Mesodermal cell (in vitro differentiated cells): Measurements from ENCODE around the gene LCAT. TPM values are rescaled to one million over a fixed set of nuclear protein-coding genes. Genes with fewer than 3 reads are reported as not detected.
A peak's percentile ranks its signal among the peaks of the same experiment; 100 is the strongest.

ENCODE experiments used
- H3K27ac ChIP-seq: 2 replicates; pipeline ENCODE4 v1.7.0; 2013; ENCODE audit warnings: mild to moderate bottlenecking, low read depth, low read length, moderate library complexity; ENCODE audit not compliant: severe bottlenecking
- H3K36me3 ChIP-seq: 2 replicates; pipeline ENCODE4 v1.7.1; 2013; ENCODE audit warnings: mild to moderate bottlenecking, low read length, moderate library complexity; ENCODE audit not compliant: control insufficient read depth, insufficient read depth
- H3K4me1 ChIP-seq: one replicate; pipeline ENCODE4 v1.7.1; 2013; ENCODE audit warnings: mild to moderate bottlenecking, low read length; ENCODE audit not compliant: insufficient read depth, control insufficient read depth, poor library complexity, severe bottlenecking
- H3K4me3 ChIP-seq: 2 replicates; pipeline ENCODE4 v1.7.0; 2013; ENCODE audit warnings: low read length, control low read depth, mild to moderate bottlenecking; ENCODE audit not compliant: insufficient read depth, poor library complexity, severe bottlenecking; ENCODE audit errors: extremely low read depth
- H3K9me3 ChIP-seq: 2 replicates; pipeline ENCODE4 v1.7.1; 2013; ENCODE audit warnings: mild to moderate bottlenecking, low read length, moderate library complexity; ENCODE audit not compliant: control insufficient read depth
- WGBS, 2 experiments: methylation state at CpG; one replicate each; pipeline ENCODE4 v1.1.5; 2013; ENCODE audit warnings: missing lambda C conversion rate in 2 of 2; ENCODE audit not compliant: insufficient coverage in 2 of 2; 5-methylcytosine and 5-hydroxymethylcytosine counted together
- polyA plus RNA-seq, 2 experiments: library from polyadenylated mRNA; stranded (reverse); fragments of 50-300 nt; gene quantifications; one replicate each; pipeline ENCODE4 v1.2.3, GENCODE V29; 2013

The LCAT gene, protein sequence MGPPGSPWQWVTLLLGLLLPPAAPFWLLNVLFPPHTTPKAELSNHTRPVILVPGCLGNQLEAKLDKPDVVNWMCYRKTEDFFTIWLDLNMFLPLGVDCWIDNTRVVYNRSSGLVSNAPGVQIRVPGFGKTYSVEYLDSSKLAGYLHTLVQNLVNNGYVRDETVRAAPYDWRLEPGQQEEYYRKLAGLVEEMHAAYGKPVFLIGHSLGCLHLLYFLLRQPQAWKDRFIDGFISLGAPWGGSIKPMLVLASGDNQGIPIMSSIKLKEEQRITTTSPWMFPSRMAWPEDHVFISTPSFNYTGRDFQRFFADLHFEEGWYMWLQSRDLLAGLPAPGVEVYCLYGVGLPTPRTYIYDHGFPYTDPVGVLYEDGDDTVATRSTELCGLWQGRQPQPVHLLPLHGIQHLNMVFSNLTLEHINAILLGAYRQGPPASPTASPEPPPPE
- 22.5 TPM for polyA plus RNA-seq (2013, experiment 1 of 2)
- polyA plus RNA-seq (2013, experiment 2 of 2), result 16.2 TPM

- Histone ChIP-seq H3K4me1 (no peaks in the 10 kb centered on the region), H3K4me3 (no peak within 1 kb of the TSS), H3K9me3 (no peaks in the 10 kb centered on the region), H3K36me3 (peaks cover 94% of the 10 kb centered on the region), H3K27ac (peak within 1 kb of the TSS; percentile 29)
- 87% methylated on average over 18 to 20 of the region's 23 CpGs for WGBS, 2 experiments
Observed at GRCh38 chr16:67943619-67944504, at the start of gene LCAT. LCAT (minus strand) TSS chr16:67944120; CDS start chr16:67944101, 19 bp downstream.

DNA sequence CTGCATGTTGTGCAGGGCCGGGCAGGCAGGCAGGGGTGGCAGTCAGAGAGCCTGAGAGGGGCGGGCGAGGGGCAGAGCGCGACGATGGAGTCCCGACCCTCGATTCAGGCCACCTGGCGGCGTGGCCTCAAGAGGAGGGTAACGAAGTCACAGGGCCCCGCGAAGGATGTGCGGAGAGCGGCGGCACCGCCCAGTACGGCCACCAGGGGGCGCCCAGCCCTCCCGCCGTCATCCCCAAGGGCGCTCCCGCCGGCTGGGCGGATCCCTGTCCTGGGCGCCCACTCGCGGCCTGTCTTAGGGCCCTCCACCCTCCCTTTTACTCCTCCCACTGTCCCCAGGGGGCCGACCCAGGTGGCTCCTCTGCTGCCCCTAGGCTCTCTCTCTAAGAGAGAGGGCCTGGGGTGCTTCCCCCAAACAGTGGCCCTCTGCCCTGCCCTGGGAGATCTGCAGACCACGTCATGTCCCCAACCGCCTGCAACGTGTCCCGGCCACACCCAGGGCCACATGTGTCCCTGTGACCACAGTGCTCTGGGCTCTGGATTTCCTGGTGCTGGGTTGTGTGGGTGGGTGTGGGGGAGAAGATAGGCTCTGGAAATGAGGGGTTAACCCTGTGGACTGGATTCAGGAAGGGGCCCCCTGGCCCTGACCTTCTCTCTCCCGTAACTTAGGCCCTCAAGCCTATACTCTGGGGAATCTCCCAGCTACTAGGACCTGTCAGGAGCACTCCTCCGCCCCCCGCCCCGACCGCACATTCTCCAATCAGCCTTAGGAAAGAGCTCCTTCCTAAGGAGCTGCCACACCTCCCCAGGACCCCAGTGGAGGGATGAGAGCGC lies 49.5 kb upstream of the LCAT start:
- H3K4me1 ChIP-seq, result no peaks in the 10 kb centered on the region
- no peaks in the 10 kb centered on the region for H3K9me3 ChIP-seq
- no peak overlapping the region for H3K4me3 ChIP-seq
- 17 to 29% methylated on average over 26 to 33 of the region's 39 CpGs for WGBS, 2 experiments
- H3K36me3 ChIP-seq, result no peaks in the 10 kb centered on the region
- H3K27ac ChIP-seq, result no peak overlapping the region

DNA sequence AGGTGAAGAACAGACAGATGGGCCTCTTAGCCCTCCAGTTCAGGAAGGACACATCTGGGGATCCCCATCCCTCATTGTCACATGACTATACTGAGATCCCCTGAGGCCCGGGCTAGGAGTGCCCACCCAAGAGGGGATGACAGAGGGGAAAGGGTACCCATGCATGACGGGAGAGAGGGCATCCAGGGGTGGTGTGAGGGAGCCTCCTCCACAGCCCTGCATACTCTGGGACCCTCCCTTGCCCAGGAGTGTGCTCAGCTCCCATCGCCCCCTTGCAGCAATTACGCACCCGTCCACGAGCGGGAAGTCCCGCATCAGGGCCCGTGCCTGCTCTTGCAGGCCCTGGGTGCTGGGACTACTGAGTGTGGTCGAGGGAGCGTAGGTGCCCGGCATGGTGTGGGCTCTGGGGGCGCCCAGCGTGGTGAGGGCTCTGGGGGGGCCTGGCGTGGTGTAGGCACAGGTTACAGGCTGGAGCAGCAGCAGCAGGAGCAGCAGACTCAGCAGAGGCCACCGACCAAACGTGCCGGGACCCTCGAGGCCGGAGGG lies 48.8 kb upstream of the LCAT start:
- no peaks in the 10 kb centered on the region for H3K9me3 ChIP-seq
- no peak overlapping the region for H3K4me3 ChIP-seq
- WGBS, 2 experiments, result 80 to 90% methylated on average over 13 to 15 of the region's 20 CpGs
- H3K27ac ChIP-seq, result no peak overlapping the region
- no peaks in the 10 kb centered on the region for H3K36me3 ChIP-seq
- H3K4me1 ChIP-seq, result no peaks in the 10 kb centered on the region

DNA sequence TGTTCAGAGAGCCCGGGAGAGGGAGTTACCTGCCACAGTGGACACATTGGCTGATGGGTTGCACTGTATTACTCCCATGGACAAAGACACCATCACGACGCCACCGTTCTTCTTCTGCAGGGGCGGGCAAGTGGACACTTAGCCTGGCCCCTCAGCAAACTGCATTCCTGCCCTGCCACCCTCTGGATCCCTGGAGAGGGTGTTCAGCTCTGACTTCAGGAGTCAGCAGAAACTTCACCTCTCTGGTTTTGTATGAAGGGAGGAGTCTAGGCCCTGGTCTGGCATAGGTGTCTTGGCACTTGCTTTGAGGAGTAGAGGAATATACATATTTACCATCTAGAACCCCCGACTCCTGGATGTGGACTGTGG lies 46.1 kb upstream of the LCAT start:
- no peaks in the 10 kb centered on the region for H3K4me1 ChIP-seq
- no peak overlapping the region for H3K27ac ChIP-seq
- no peak overlapping the region for H3K4me3 ChIP-seq
- H3K9me3 ChIP-seq, result no peaks in the 10 kb centered on the region
- no peaks in the 10 kb centered on the region for H3K36me3 ChIP-seq
- 94 to 96% methylated on average over 4 to 5 of the region's 6 CpGs for WGBS, 2 experiments

DNA sequence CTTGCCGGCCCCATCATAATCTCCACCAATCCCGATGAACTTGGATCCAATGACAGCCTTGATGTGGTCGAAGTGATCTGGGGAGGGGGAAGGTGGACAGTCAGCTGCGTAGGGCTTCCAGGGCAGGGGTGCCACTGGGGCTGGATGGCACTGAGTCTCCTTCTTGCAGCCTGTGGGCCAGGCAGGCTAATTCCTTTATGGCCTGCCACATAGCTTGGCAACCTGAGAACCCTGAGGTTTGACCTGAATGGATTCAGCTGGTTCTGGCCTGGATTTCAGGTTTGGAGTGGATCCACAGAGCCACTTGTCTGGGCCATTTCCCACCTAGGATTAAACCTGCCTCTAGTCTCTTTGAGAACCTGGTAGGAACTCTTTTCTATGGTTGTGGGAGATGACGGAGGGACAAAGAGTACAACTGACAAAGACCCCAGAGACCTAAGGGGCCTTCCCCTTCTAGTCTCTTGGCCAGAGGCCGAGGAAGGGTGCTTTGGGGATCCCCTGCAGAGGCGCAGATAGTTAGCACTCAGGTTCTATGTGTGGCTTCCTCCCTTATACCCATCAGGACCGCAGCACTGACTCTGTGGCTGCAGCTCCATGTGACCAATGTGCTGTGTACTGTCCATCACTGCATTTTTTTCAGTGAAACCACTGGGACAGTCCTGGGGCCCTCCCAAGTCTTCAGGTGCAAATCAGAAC lies 45.5 kb upstream of the LCAT start:
- no peaks in the 10 kb centered on the region for H3K4me1 ChIP-seq
- H3K9me3 ChIP-seq, result no peaks in the 10 kb centered on the region
- H3K4me3 ChIP-seq, result no peak overlapping the region
- 75 to 85% methylated on average over 5 to 8 of the region's 8 CpGs for WGBS, 2 experiments
- H3K27ac ChIP-seq, result no peak overlapping the region
- H3K36me3 ChIP-seq, result no peaks in the 10 kb centered on the region

GRCh38 chr16:67988675-67989074 lies 44.8 kb upstream of the LCAT start:
- Histone ChIP-seq H3K36me3 (no peaks in the 10 kb centered on the region), H3K4me3 (no peak overlapping the region), H3K27ac (no peak overlapping the region), H3K4me1 (no peaks in the 10 kb centered on the region), H3K9me3 (no peaks in the 10 kb centered on the region)
- WGBS, 2 experiments, result 82 to 85% methylated on average over 3 of the region's 3 CpGs

- no peaks in the 10 kb centered on the region for H3K9me3 ChIP-seq
- no peaks in the 10 kb centered on the region for H3K36me3 ChIP-seq
- no peaks in the 10 kb centered on the region for H3K4me1 ChIP-seq
- H3K4me3 ChIP-seq, result no peak overlapping the region
- no peak overlapping the region for H3K27ac ChIP-seq
- 91 to 95% methylated on average over 11 of the region's 11 CpGs for WGBS, 2 experiments
Observed at GRCh38 chr16:67987460-67988160, 43.7 kb upstream of the LCAT start.

DNA sequence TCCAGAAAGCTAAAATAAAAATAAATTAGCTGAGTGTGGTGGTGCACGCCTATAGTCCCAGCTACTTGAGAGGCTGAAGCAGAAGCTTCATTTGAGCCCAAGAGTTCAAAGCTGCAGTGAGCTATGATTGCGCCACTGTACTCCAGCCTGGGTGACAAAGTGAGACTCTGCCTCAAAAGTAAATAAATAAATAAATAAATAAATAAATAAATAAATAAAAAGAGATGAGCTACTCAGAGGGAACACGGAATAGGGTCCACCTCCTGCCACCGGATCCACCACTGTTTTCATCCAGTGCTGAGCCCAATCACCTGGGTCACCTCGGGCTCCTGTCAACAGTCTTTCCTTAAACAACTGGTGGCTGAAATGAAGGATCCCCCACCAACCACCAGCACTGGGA lies 43.0 kb upstream of the LCAT start:
- H3K4me1 ChIP-seq, result no peaks in the 10 kb centered on the region
- H3K27ac ChIP-seq, result no peak overlapping the region
- H3K9me3 ChIP-seq, result no peaks in the 10 kb centered on the region
- H3K36me3 ChIP-seq, result no peaks in the 10 kb centered on the region
- H3K4me3 ChIP-seq, result no peak overlapping the region
- 95 to 97% methylated on average over 4 of the region's 5 CpGs for WGBS, 2 experiments

DNA sequence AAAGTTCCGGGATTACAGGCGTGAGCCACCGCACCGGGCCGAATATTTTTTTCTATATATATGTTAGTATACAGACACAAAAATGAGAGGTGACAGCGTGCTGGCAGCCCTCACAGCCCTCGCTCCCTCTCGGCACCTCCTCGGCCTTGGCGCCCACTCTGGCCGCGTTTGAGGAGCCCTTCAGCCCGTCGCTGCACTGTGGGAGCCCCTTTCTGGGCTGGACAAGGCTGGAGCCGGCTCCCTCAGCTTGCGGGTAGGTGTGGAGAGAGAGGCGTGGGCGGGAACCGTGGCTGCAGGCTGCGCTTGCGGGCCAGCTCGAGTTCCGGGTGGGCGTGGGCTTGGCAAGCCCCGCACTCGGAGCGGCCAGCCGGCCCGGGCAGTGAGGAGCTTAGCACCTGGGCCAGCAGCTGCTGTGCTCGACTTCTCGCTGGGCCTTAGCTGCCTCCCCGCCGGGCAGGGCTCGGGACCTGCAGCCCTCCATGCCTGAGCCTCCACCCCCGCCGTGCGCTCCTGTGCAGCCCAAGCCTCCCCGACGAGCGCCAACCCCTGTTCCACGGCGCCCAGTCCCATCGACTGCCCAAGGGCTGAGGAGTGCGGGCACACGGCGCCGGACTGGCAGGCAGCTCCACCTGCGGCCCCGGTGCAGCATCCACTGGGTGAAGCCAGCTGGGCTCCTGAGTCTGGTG lies 38.2 kb upstream of the LCAT start:
- WGBS, 2 experiments, result 95 to 96% methylated on average over 38 to 42 of the region's 49 CpGs
- Histone ChIP-seq H3K9me3 (no peaks in the 10 kb centered on the region), H3K36me3 (no peaks in the 10 kb centered on the region), H3K27ac (no peak overlapping the region), H3K4me1 (no peaks in the 10 kb centered on the region), H3K4me3 (no peak overlapping the region)
